HepG2 (cell line): ENCODE measurements around the gene TMEM143. TPM values are rescaled to one million over a fixed set of nuclear protein-coding genes. Genes with fewer than 3 reads are reported as not detected.
A peak's percentile ranks its signal among the peaks of the same experiment; 100 is the strongest.

Source experiments
- AFF4 ChIP-seq: sonication (generic); formaldehyde crosslinking; IDR thresholded peaks from 2 replicates; pipeline ENCODE4 v1.4.0; 2020; ENCODE audit warnings: missing genetic modification reagents
- DDIT3 ChIP-seq: sonication (generic); formaldehyde crosslinking; IDR thresholded peaks from 2 replicates; pipeline ENCODE4 v1.4.0; 2020; ENCODE audit warnings: mild to moderate bottlenecking, missing genetic modification reagents
- ELK4 ChIP-seq: sonication (generic); formaldehyde crosslinking; IDR thresholded peaks from 2 replicates; pipeline ENCODE4 v1.9.0; 2021; ENCODE audit warnings: missing genetic modification reagents, borderline replicate concordance
- GABPB1 ChIP-seq: IDR thresholded peaks from 2 replicates; pipeline ENCODE4 v1.6.1; 2016; ENCODE audit warnings: mild to moderate bottlenecking, missing genetic modification reagents, moderate library complexity, missing compliant biosample characterization
- HDAC2 ChIP-seq: sonication (generic); formaldehyde crosslinking; IDR thresholded peaks from 2 replicates; pipeline ENCODE4 v1.4.0; 2020; ENCODE audit warnings: missing genetic modification reagents
- HINFP ChIP-seq: sonication (generic); formaldehyde crosslinking; IDR thresholded peaks from 2 replicates; pipeline ENCODE4 v1.4.0; 2020; ENCODE audit warnings: low read depth, mild to moderate bottlenecking, missing genetic modification reagents
- LCORL ChIP-seq, 2 experiments: fragments of 450-650 bp in 1 of 2; sonication (generic) in 1 of 2; formaldehyde crosslinking in 1 of 2; IDR thresholded peaks; 2 replicates each; pipeline versions ENCODE4 v1.5.0 to v1.6.1; 2017 to 2020; ENCODE audit warnings: antibody characterized with exemption in 1 of 2, missing genetic modification reagents in 1 of 2
- MAZ ChIP-seq, 2 experiments: sonication (generic) in 1 of 2; formaldehyde crosslinking in 1 of 2; IDR thresholded peaks; 2 replicates each; pipeline versions ENCODE4 v1.5.0 to v1.6.1; 2012 to 2020; ENCODE audit warnings: low read depth in 2 of 2, mild to moderate bottlenecking in 2 of 2, borderline replicate concordance in 1 of 2, improper control_type of control experiment in 1 of 2, low read length in 1 of 2, missing genetic modification reagents in 1 of 2, moderate library complexity in 1 of 2
- MLXIP ChIP-seq: sonication (generic); formaldehyde crosslinking; IDR thresholded peaks from 2 replicates; pipeline ENCODE4 v1.9.0; 2021; ENCODE audit warnings: missing genetic modification reagents, borderline replicate concordance
- MYC ChIP-seq: sonication (generic); formaldehyde crosslinking; IDR thresholded peaks from 2 replicates; pipeline ENCODE4 v1.9.0; 2021; ENCODE audit warnings: missing genetic modification reagents, borderline replicate concordance
- NFATC3 ChIP-seq: sonication (generic); formaldehyde crosslinking; IDR thresholded peaks from 2 replicates; pipeline ENCODE4 v1.5.1; 2020; ENCODE audit warnings: mild to moderate bottlenecking, missing genetic modification reagents
- POLR2A ChIP-seq, 2 experiments: IDR thresholded peaks; 2 replicates each; pipeline ENCODE4 v1.6.1; 2011; ENCODE audit warnings: low read depth in 2 of 2, low read length in 2 of 2, mild to moderate bottlenecking in 1 of 2, moderate library complexity in 1 of 2; ENCODE audit not compliant: insufficient read depth in 1 of 2
- RBM22 ChIP-seq: fragments of 200-400 bp; formaldehyde crosslinking; optimal IDR thresholded peaks from 2 replicates; pipeline ENCODE3; 2017; ENCODE audit warnings: mild to moderate bottlenecking, low read length, moderate library complexity
- SP2 ChIP-seq: sonication (generic); formaldehyde crosslinking; IDR thresholded peaks from 2 replicates; pipeline ENCODE4 v1.5.1; 2020; ENCODE audit warnings: mild to moderate bottlenecking, missing genetic modification reagents
- SUZ12 ChIP-seq: fragments of 150-350 bp; IDR thresholded peaks from 2 replicates; pipeline ENCODE4 v1.6.1; 2014; ENCODE audit warnings: low read depth, low read length
- ZNF207 ChIP-seq: fragments of 450-650 bp; IDR thresholded peaks from 2 replicates; pipeline ENCODE4 v1.6.1; 2016; ENCODE audit warnings: antibody characterized with exemption, borderline replicate concordance
- ZNF446 ChIP-seq: sonication (generic); formaldehyde crosslinking; IDR thresholded peaks from 2 replicates; pipeline ENCODE4 v1.5.0; 2020; ENCODE audit warnings: mild to moderate bottlenecking, missing genetic modification reagents
- ZNF720 ChIP-seq: sonication (generic); formaldehyde crosslinking; IDR thresholded peaks from 2 replicates; pipeline ENCODE4 v1.4.0; 2020; ENCODE audit warnings: missing genetic modification reagents
- polyA plus RNA-seq, 8 experiments: library from polyadenylated mRNA; depleted of rRNA in 3 of 8; stranded (reverse) in 7 of 8; unstranded in 1 of 8; fragments of >200 nt; fragmentation: Illumina TruSeq in 4 of 8; extraction: Trizol in 4 of 8; gene quantifications; 2 replicates each; pipeline versions ENCODE4 v1.2.1 to v1.2.3, GENCODE V29; 2011 to 2016; ENCODE audit warnings: low read depth in 4 of 8, missing spikeins in 1 of 8, mixed read lengths in 1 of 8; ENCODE audit not compliant: insufficient read depth in 1 of 8
- total RNA-seq, 5 experiments: library from RNA; depleted of rRNA; stranded (reverse); fragments of >200 nt; fragmentation: Illumina TruSeq; extraction: Trizol; gene quantifications; 2 replicates each; pipeline ENCODE4 v1.2.3, GENCODE V29; 2016; ENCODE audit warnings: low read depth in 1 of 5

Gene TMEM143
- total and polyA plus RNA-seq, 2 of the 13 experiments (the other 11 are each of a cell fraction or from before 2014, with no cell fraction given) = 7.7 to 11.3 TPM

- no peak for TF ChIP-seq AFF4 (CRISPR knock-in tag)
- TF ChIP-seq ZNF720 (CRISPR knock-in tag) = no peak
- TF ChIP-seq ZNF207 = no peak
- TF ChIP-seq DDIT3 = no peak
- TF ChIP-seq HINFP = no peak
- peak in 1 of 2 experiments; percentile 51; a peak in 3 of 4 replicates for TF ChIP-seq POLR2A (IDR thresholded peaks at IDR 0.05; ENCODE audit: insufficient read depth in 1 of 2, low read depth in 2 of 2, low read length in 2 of 2)
- no peak for TF ChIP-seq ELK4 (CRISPR knock-in tag)
- TF ChIP-seq MLXIP = no peak
- no peak for TF ChIP-seq MAZ (IDR thresholded peaks at IDR 0.05; ENCODE audit: borderline replicate concordance, low read depth, low read length)
- 0 out of 2 replicates have a peak, but pooled peaks have one; percentile 24 for TF ChIP-seq MAZ (CRISPR knock-in tag; IDR thresholded peaks at IDR 0.05; ENCODE audit: low read depth)
- TF ChIP-seq SP2 = no peak
- TF ChIP-seq GABPB1 (CRISPR knock-in tag) = peak; percentile 78
- no peak for TF ChIP-seq RBM22
- TF ChIP-seq MYC (CRISPR knock-in tag) = peak; percentile 63; the same call in 1 of the 2 replicates
- no peak for TF ChIP-seq NFATC3
- no peak for TF ChIP-seq HDAC2 (CRISPR knock-in tag)
- TF ChIP-seq ZNF446 (CRISPR knock-in tag) = 0 out of 2 replicates have a peak, but pooled peaks have one; percentile 62
- no peak for TF ChIP-seq SUZ12
- no peak for TF ChIP-seq LCORL (IDR thresholded peaks at IDR 0.05)
- no peak for TF ChIP-seq LCORL (CRISPR knock-in tag; IDR thresholded peaks at IDR 0.05)
Measured at GRCh38 chr19:48398375-48399235, 34.9 kb upstream of the TMEM143 start (continued).
